NCI-H774 (cell line): ENCODE measurements around the gene CLTCL1.
A peak's percentile ranks its signal among the peaks of the same experiment; 100 is the strongest.

Source experiments
- DNase-seq: peaks from one replicate; lab custom pipeline; 2025; lab: John Stamatoyannopoulos, UW

The CLTCL1 gene

GRCh38 chr22:19244600-19245352 is 46.7 kb downstream of the CLTCL1 start:
- DNase-seq, result no peak

GRCh38 chr22:19242699-19243098 is 48.8 kb downstream of the CLTCL1 start:
- no peak for DNase-seq

GRCh38 chr22:19241593-19241906 is 50.0 kb downstream of the CLTCL1 start:
- no peak for DNase-seq

- no peak for DNase-seq
Observed at GRCh38 chr22:19240813-19241592, 50.5 kb downstream of the CLTCL1 start.

GRCh38 chr22:19239464-19239863 is 52.1 kb downstream of the CLTCL1 start:
- DNase-seq, result no peak

GRCh38 chr22:19238900-19239299 is 52.6 kb downstream of the CLTCL1 start:
- DNase-seq, result no peak

- no peak for DNase-seq
Observed at GRCh38 chr22:19235874-19236273, 55.6 kb downstream of the CLTCL1 start.

- DNase-seq, result no peak
Observed at GRCh38 chr22:19234126-19234896, 57.2 kb downstream of the CLTCL1 start.

- DNase-seq, result no peak
Observed at GRCh38 chr22:19233189-19233661, 58.3 kb downstream of the CLTCL1 start.

- DNase-seq, result peak; percentile 70
Observed at GRCh38 chr22:19232623-19233022, 58.9 kb downstream of the CLTCL1 start.

- DNase-seq, result no peak
Observed at GRCh38 chr22:19231986-19232385, 59.5 kb downstream of the CLTCL1 start.

GRCh38 chr22:19229600-19229999 is 61.9 kb downstream of the CLTCL1 start:
- no peak for DNase-seq

- no peak for DNase-seq
Observed at GRCh38 chr22:19228179-19228578, 63.3 kb downstream of the CLTCL1 start.

GRCh38 chr22:19226428-19226827 is 65.1 kb downstream of the CLTCL1 start:
- no peak for DNase-seq

GRCh38 chr22:19225560-19225959 is 66.0 kb downstream of the CLTCL1 start:
- DNase-seq, result no peak

- DNase-seq, result no peak
Observed at GRCh38 chr22:19224985-19225384, 66.5 kb downstream of the CLTCL1 start.

- no peak for DNase-seq
Observed at GRCh38 chr22:19224557-19224956, 67.0 kb downstream of the CLTCL1 start.

GRCh38 chr22:19223617-19224016 is 67.9 kb downstream of the CLTCL1 start:
- DNase-seq, result no peak

- DNase-seq, result no peak
Observed at GRCh38 chr22:19223110-19223509, 68.4 kb downstream of the CLTCL1 start.

GRCh38 chr22:19222242-19223005 is 69.1 kb downstream of the CLTCL1 start:
- DNase-seq, result no peak

GRCh38 chr22:19220867-19221266 is 70.7 kb downstream of the CLTCL1 start:
- no peak for DNase-seq
